H9 (cell line): Measurements from ENCODE around the gene LRP1B. TPM values are rescaled to one million over a fixed set of nuclear protein-coding genes. Genes with fewer than 3 reads are reported as not detected.

Experiments
- DNase-seq: peaks from one replicate; pipeline ENCODE4 v3.0.0-alpha.2; 2017
- H2AFZ ChIP-seq: one replicate; pipeline ENCODE4 v1.6.1; 2013; ENCODE audit warnings: mild to moderate bottlenecking, low read length, control low read depth, moderate library complexity
- H2AK5ac ChIP-seq: 2 replicates; pipeline ENCODE4 v1.6.1; 2013; ENCODE audit warnings: low read length, control low read depth, mixed read lengths; ENCODE audit not compliant: insufficient read length
- H2BK120ac ChIP-seq: one replicate; pipeline ENCODE4 v1.6.1; 2013; ENCODE audit warnings: low read depth, mild to moderate bottlenecking, low read length, control low read depth, inconsistent platforms; ENCODE audit not compliant: poor library complexity, severe bottlenecking
- H2BK12ac ChIP-seq: 2 replicates; pipeline ENCODE4 v1.6.1; 2013; ENCODE audit warnings: low read length, control low read depth, mixed read lengths, low read depth; ENCODE audit not compliant: insufficient read length
- H2BK15ac ChIP-seq: 2 replicates; pipeline ENCODE4 v1.6.1; 2013; ENCODE audit warnings: low read depth, low read length, control low read depth
- H2BK20ac ChIP-seq: one replicate; pipeline ENCODE4 v1.6.1; 2013; ENCODE audit warnings: low read depth, mild to moderate bottlenecking, low read length, control low read depth, inconsistent platforms; ENCODE audit not compliant: poor library complexity, severe bottlenecking
- H2BK5ac ChIP-seq: 2 replicates; pipeline ENCODE4 v1.6.1; 2013; ENCODE audit warnings: low read length, control low read depth, mixed read lengths; ENCODE audit not compliant: insufficient read length
- H3K14ac ChIP-seq: 2 replicates; pipeline ENCODE4 v1.6.1; 2013; ENCODE audit warnings: low read length, control low read depth; ENCODE audit not compliant: insufficient read depth
- H3K18ac ChIP-seq: 2 replicates; pipeline ENCODE4 v1.6.1; 2013; ENCODE audit warnings: low read depth, mild to moderate bottlenecking, mixed read lengths, low read length, control low read depth; ENCODE audit not compliant: insufficient read length
- H3K23ac ChIP-seq: 2 replicates; pipeline ENCODE4 v1.6.1; 2013; ENCODE audit warnings: low read length, control low read depth, mixed read lengths, low read depth; ENCODE audit not compliant: insufficient read length
- H3K23me2 ChIP-seq: 2 replicates; pipeline ENCODE4 v1.6.1; 2013; ENCODE audit warnings: low read depth, mild to moderate bottlenecking, mixed read lengths, low read length, control low read depth; ENCODE audit not compliant: insufficient read length, poor library complexity, severe bottlenecking
- H3K27ac ChIP-seq: 2 replicates; pipeline ENCODE4 v1.5.1; 2013; ENCODE audit warnings: low read length, control low read depth, mixed read lengths, low read depth; ENCODE audit not compliant: insufficient read length
- H3K27me3 ChIP-seq: 2 replicates; pipeline ENCODE4 v1.6.1; 2013; ENCODE audit warnings: low read length, control low read depth, inconsistent platforms; ENCODE audit not compliant: insufficient read depth
- H3K4ac ChIP-seq: 2 replicates; pipeline ENCODE4 v1.6.1; 2013; ENCODE audit warnings: low read depth, mild to moderate bottlenecking, control low read depth, inconsistent platforms, low read length, moderate library complexity
- H3K4me1 ChIP-seq: 2 replicates; pipeline ENCODE4 v1.6.1; 2013; ENCODE audit warnings: low read length, control low read depth, inconsistent platforms; ENCODE audit not compliant: insufficient read depth
- H3K4me2 ChIP-seq: 2 replicates; pipeline ENCODE4 v1.6.1; 2013; ENCODE audit warnings: low read length, control low read depth, mixed read lengths; ENCODE audit not compliant: insufficient read length, insufficient read depth
- H3K56ac ChIP-seq: 2 replicates; pipeline ENCODE4 v1.6.1; 2013; ENCODE audit warnings: low read depth, mild to moderate bottlenecking, mixed read lengths, low read length, control low read depth; ENCODE audit not compliant: insufficient read length
- H3K79me1 ChIP-seq: 2 replicates; pipeline ENCODE4 v1.6.1; 2013; ENCODE audit warnings: low read depth, mild to moderate bottlenecking, moderate library complexity, low read length, control low read depth, inconsistent platforms; ENCODE audit not compliant: insufficient read depth, poor library complexity, severe bottlenecking
- H3K79me2 ChIP-seq: 2 replicates; pipeline ENCODE4 v1.6.1; 2013; ENCODE audit warnings: low read length, control low read depth, inconsistent platforms; ENCODE audit not compliant: insufficient read depth
- H3K9ac ChIP-seq: 2 replicates; pipeline ENCODE4 v1.6.1; 2013; ENCODE audit warnings: low read length, control low read depth, mixed read lengths; ENCODE audit not compliant: insufficient read length; ENCODE audit errors: extremely low read depth
- H3K9me3 ChIP-seq: one replicate; pipeline ENCODE4 v1.6.1; 2013; ENCODE audit warnings: low read depth, low read length, inconsistent platforms; ENCODE audit not compliant: control insufficient read depth
- H3T11ph ChIP-seq: one replicate; pipeline ENCODE4 v1.6.1; 2013; ENCODE audit warnings: mild to moderate bottlenecking, low read length, control low read depth, inconsistent platforms
- H4K20me1 ChIP-seq: one replicate; pipeline ENCODE4 v1.6.1; 2013; ENCODE audit not compliant: control insufficient read depth, insufficient read length, insufficient read depth
- H4K5ac ChIP-seq: 2 replicates; pipeline ENCODE4 v1.6.1; 2013; ENCODE audit warnings: low read depth, mild to moderate bottlenecking, mixed read lengths, low read length, control low read depth; ENCODE audit not compliant: insufficient read length
- H4K8ac ChIP-seq: replicated peaks from 2 replicates; pipeline ENCODE4 v1.6.1; 2013; ENCODE audit warnings: low read length, control low read depth, mixed read lengths, low read depth; ENCODE audit not compliant: insufficient read length
- H4K91ac ChIP-seq: 2 replicates; pipeline ENCODE4 v1.6.1; 2013; ENCODE audit warnings: low read depth, mild to moderate bottlenecking, moderate library complexity, mixed read lengths, low read length, control low read depth; ENCODE audit not compliant: insufficient read length
- H3K27ac Mint-ChIP-seq, 3 experiments: 2 replicates in 2 of 3; 3 replicates in 1 of 3; pipeline ENCODE4 v1.8.0; 2020 to 2021; ENCODE audit warnings: mixed read lengths in 3 of 3, mild to moderate bottlenecking in 1 of 3, moderate library complexity in 1 of 3
- H3K27me3 Mint-ChIP-seq: 2 replicates; pipeline ENCODE4 v1.8.0; 2021; ENCODE audit warnings: low read depth, mild to moderate bottlenecking, moderate library complexity, mixed read lengths
- H3K36me3 Mint-ChIP-seq, 3 experiments: 2 replicates in 2 of 3; 3 replicates in 1 of 3; pipeline ENCODE4 v1.8.0; 2020 to 2021; ENCODE audit warnings: low read depth in 3 of 3, mixed read lengths in 3 of 3; ENCODE audit not compliant: insufficient read depth in 1 of 3
- H3K4me1 Mint-ChIP-seq, 2 experiments: 2 replicates each; pipeline ENCODE4 v1.8.0; 2020; ENCODE audit warnings: mixed read lengths in 2 of 2
- H3K4me3 Mint-ChIP-seq, 2 experiments: 2 replicates in 1 of 2; 3 replicates in 1 of 2; pipeline ENCODE4 v1.8.0; 2020 to 2021; ENCODE audit warnings: mild to moderate bottlenecking in 2 of 2, mixed read lengths in 2 of 2, moderate library complexity in 1 of 2
- H3K9me3 Mint-ChIP-seq, 2 experiments: 2 replicates in 1 of 2; 3 replicates in 1 of 2; pipeline ENCODE4 v1.8.0; 2020; ENCODE audit warnings: mild to moderate bottlenecking in 2 of 2, mixed read lengths in 2 of 2, moderate library complexity in 1 of 2
- WGBS: extraction: QIAGEN DNeasy Blood & Tissue Kit; methylation state at CpG from one replicate; pipeline ENCODE4 v1.1.7; 2013; ENCODE audit warnings: missing lambda C conversion rate, low lambda C conversion rate, mixed read lengths; ENCODE audit not compliant: insufficient read length; ENCODE audit errors: extremely low coverage; 5-methylcytosine and 5-hydroxymethylcytosine counted together
- total RNA-seq: library from RNA; stranded (reverse); gene quantifications from 2 replicates; pipeline ENCODE4 v1.2.1, GENCODE V29; 2021
- TF ChIP-seq, protein P1 (sequence below): fragments of 200-600 bp; sonication (generic); conservative IDR thresholded peaks from 3 replicates; pipeline ENCODE4 v1.8.0; 2021; ENCODE audit warnings: antibody characterized with exemption, mild to moderate bottlenecking

The LRP1B gene
- total RNA-seq, 1 experiment from 2014 or later: not detected

DNA sequence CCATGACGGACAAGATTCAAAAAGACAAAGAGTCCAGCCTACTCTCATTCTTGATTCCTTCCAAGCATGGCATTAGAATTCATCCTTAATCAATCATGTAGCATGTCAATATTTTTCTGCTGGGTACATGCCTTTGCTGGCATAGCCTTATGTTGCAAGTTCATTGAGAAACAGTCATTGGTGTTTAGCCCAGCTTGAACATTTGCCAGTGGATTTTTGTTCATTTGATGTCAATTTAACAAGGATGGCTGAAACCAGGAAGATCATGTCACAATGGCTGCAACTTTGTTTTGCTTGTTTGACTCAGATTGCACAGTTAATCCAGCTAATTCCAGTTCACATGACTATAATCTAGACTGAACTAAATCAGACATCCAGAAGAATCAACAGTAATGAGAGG is 1132.2 kb downstream of the LRP1B start:
- no peak overlapping the region for H3K27ac Mint-ChIP-seq
- H3K9me3 Mint-ChIP-seq: peaks cover 0 to 2% of the 10 kb centered on the region in 2 experiments; a peak in 2 of 5 replicates
- Histone ChIP-seq H2BK12ac (no peak overlapping the region), H3K18ac (no peak overlapping the region), H3K56ac (no peak overlapping the region), H3K9me3 (no peaks in the 10 kb centered on the region), H2AFZ (no peak overlapping the region), H2BK5ac (no peak overlapping the region), H3T11ph (no peak overlapping the region), H2BK20ac (no peak overlapping the region), H4K91ac (no peak overlapping the region), H4K8ac (no peak overlapping the region), H4K5ac (no peak overlapping the region), H2AK5ac (no peak overlapping the region), H3K4me1 (no peaks in the 10 kb centered on the region; the same call in 1 of the 2 replicates), H3K27me3 (no peaks in the 10 kb centered on the region), H2BK15ac (no peak overlapping the region), H3K23me2 (no peaks in the 10 kb centered on the region), H3K4ac (no peak overlapping the region), H3K9ac (no peak overlapping the region), H3K27ac (no peak overlapping the region), H4K20me1 (no peaks in the 10 kb centered on the region), H2BK120ac (no peak overlapping the region), H3K79me2 (no peaks in the 10 kb centered on the region), H3K23ac (no peak overlapping the region), H3K4me2 (no peak overlapping the region), H3K79me1 (no peaks in the 10 kb centered on the region), H3K14ac (no peak overlapping the region)
- H3K36me3 Mint-ChIP-seq: peaks cover 2 to 3% (median 2%) of the 10 kb centered on the region in 3 experiments; a peak in 5 of 7 replicates
- H3K4me1 Mint-ChIP-seq: peaks cover 14 to 17% of the 10 kb centered on the region in 2 experiments
- WGBS: no CpG with 5 or more reads among the region's 1 CpG
- TF ChIP-seq, protein P1, sequence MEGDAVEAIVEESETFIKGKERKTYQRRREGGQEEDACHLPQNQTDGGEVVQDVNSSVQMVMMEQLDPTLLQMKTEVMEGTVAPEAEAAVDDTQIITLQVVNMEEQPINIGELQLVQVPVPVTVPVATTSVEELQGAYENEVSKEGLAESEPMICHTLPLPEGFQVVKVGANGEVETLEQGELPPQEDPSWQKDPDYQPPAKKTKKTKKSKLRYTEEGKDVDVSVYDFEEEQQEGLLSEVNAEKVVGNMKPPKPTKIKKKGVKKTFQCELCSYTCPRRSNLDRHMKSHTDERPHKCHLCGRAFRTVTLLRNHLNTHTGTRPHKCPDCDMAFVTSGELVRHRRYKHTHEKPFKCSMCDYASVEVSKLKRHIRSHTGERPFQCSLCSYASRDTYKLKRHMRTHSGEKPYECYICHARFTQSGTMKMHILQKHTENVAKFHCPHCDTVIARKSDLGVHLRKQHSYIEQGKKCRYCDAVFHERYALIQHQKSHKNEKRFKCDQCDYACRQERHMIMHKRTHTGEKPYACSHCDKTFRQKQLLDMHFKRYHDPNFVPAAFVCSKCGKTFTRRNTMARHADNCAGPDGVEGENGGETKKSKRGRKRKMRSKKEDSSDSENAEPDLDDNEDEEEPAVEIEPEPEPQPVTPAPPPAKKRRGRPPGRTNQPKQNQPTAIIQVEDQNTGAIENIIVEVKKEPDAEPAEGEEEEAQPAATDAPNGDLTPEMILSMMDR: no peak
- no peaks in the 10 kb centered on the region for H3K27me3 Mint-ChIP-seq
- H3K4me3 Mint-ChIP-seq: no peak overlapping the region
- no peak for DNase-seq
